Stomach (tissue), 9 donors: ENCODE results near the gene SALL2. TPM values are rescaled to one million over a fixed set of nuclear protein-coding genes. Genes with fewer than 3 reads are reported as not detected.

Source experiments
- DNase-seq, 2 donors: peaks; one replicate each; pipeline versions ENCODE4 v3.0.0 to v3.0.0-alpha.2; 2013 to 2019
- H3K27ac ChIP-seq, 5 donors: fragments of 200-600 bp in 4 of 5; sonication (generic) in 4 of 5; one replicate each; pipeline ENCODE4 v1.5.1; 2013 to 2019; ENCODE audit warnings: mild to moderate bottlenecking in 1 of 5, moderate library complexity in 1 of 5
- H3K27me3 ChIP-seq, 3 donors: fragments of 200-600 bp; sonication (generic); one replicate each; pipeline ENCODE4 v1.5.1; 2017 to 2019; ENCODE audit warnings: mixed run types in 1 of 3
- H3K36me3 ChIP-seq, 4 donors: fragments of 200-600 bp; sonication (generic); 1 replicate in 3 of 4; 2 replicates in 1 of 4; pipeline ENCODE4 v1.5.1; 2016 to 2019
- H3K4me1 ChIP-seq, 4 donors: fragments of 200-600 bp; sonication (generic); one replicate each; pipeline ENCODE4 v1.5.1; 2016 to 2019
- H3K4me3 ChIP-seq, 4 donors: fragments of 200-600 bp; sonication (generic) in 3 of 4; one replicate each; pipeline ENCODE4 v1.5.1; 2016 to 2019; ENCODE audit warnings: mild to moderate bottlenecking in 1 of 4
- H3K9me3 ChIP-seq, 4 donors: fragments of 200-600 bp; sonication (generic); one replicate each; pipeline ENCODE4 v1.5.1; 2016 to 2019
- CTCF ChIP-seq, 7 experiments: fragments of 450-650 bp in 4 of 7; fragments of 200-600 bp in 3 of 7; sonication (generic) in 3 of 7; IDR thresholded peaks; one replicate each; pipeline ENCODE4 v1.5.1; 2016 to 2019; ENCODE audit warnings: antibody characterized with exemption in 7 of 7, control low read depth in 2 of 7, mild to moderate bottlenecking in 1 of 7
- EP300 ChIP-seq: sonication (generic); formaldehyde crosslinking; IDR thresholded peaks from one replicate; pipeline ENCODE4 v1.6.1; 2017; ENCODE audit warnings: antibody characterized with exemption
- POLR2A ChIP-seq, 4 donors: fragments of 450-650 bp; IDR thresholded peaks; one replicate each; pipeline ENCODE4 v1.6.1; 2016; ENCODE audit warnings: antibody characterized with exemption in 4 of 4, control low read depth in 2 of 4, mild to moderate bottlenecking in 1 of 4, moderate library complexity in 1 of 4
- POLR2AphosphoS5 ChIP-seq, 3 donors: sonication (generic); formaldehyde crosslinking; IDR thresholded peaks; one replicate each; pipeline ENCODE4 v1.6.1; 2016; ENCODE audit warnings: antibody characterized with exemption in 3 of 3
- WGBS, 5 donors: extraction: QIAGEN DNeasy Blood & Tissue Kit in 3 of 5; methylation state at CpG; one replicate each; pipeline versions ENCODE4 v1.1.5 to v1.1.7; 2013 to 2018; 5-methylcytosine and 5-hydroxymethylcytosine counted together
- intact Hi-C: fragments of 100-400 bp; cut with DNase I; formaldehyde crosslinking; loops from one replicate; pipeline ENCODE4 v1.15.1; 2023; ENCODE audit warnings: low total_unique reads
- polyA plus RNA-seq, 3 donors: library from polyadenylated mRNA; stranded (reverse); fragments of 200-250 nt; gene quantifications; one replicate each; pipeline ENCODE4 v1.2.3, GENCODE V29; 2013
- total RNA-seq, 5 donors: library from RNA; depleted of rRNA; stranded (reverse); fragments of >200 nt; gene quantifications; one replicate each; pipeline versions ENCODE4 v1.1.0 to v1.2.3, GENCODE V29; 2014 to 2016
- donor health status: healthy with polysubstance abuse.
- donor health status: Bipolar disorder and iron deficiency.
- donor health status: healthy.

Gene SALL2
- total and polyA plus RNA-seq, 8 donors = 2.5 to 15.2 (median 3.2) TPM; not detected in 2

- Histone ChIP-seq H3K9me3 (no peaks in the 10 kb centered on the region), H3K4me3 (no peak overlapping the region), H3K4me1 (peaks cover 0 to 3% (median 0%) of the 10 kb centered on the region in 4 donors), H3K27ac (no peak overlapping the region), H3K36me3 (peaks cover 39 to 79% (median 61%) of the 10 kb centered on the region in 4 donors), H3K27me3 (no peaks in the 10 kb centered on the region)
- DNase-seq = no peak
- intact Hi-C loops = no loop called here
- WGBS, 5 donors = 78 to 87% (median 81%) methylated on average over 1 of the region's 1 CpG
- TF ChIP-seq POLR2AphosphoS5 (IDR thresholded peaks at IDR 0.05) (no peak), POLR2A (IDR thresholded peaks at IDR 0.05) (no peak), CTCF (IDR thresholded peaks at IDR 0.05) (no peak), EP300 (no peak)
Observed at GRCh38 chr14:21486640-21487087, 39.5 kb downstream of the SALL2 start.

GRCh38 chr14:21476925-21477681 is 49.0 kb downstream of the SALL2 start, which contains the start of the genes RAB2B and TOX4:
Gene RAB2B (minus strand): TSS chr14:21476959. CDS start chr14:21476872, 87 bp downstream.
Gene TOX4 (plus strand): TSS chr14:21477195. CDS start chr14:21477279, 84 bp downstream.
- peak; percentile 90 to 95 (median 93) for TF ChIP-seq POLR2AphosphoS5 (IDR thresholded peaks at IDR 0.05)
- peak in 5 of 7 experiments; percentile 92 to 100 (median 96) for TF ChIP-seq CTCF (IDR thresholded peaks at IDR 0.05)
- TF ChIP-seq EP300 = no peak
- peak in 1 of 4 donors; percentile 27 for TF ChIP-seq POLR2A (IDR thresholded peaks at IDR 0.05)
- DNase-seq = peak; percentile 95 to 99
- 0 to 1% (median 0%) methylated on average over 47 to 49 of the region's 49 CpGs for WGBS, 5 donors
- Histone ChIP-seq H3K27ac (peak within 1 kb of the TSS; percentile 85 to 95 (median 87)), H3K4me3 (peak within 1 kb of the TSS; percentile 88 to 93 (median 90)), H3K27me3 (no peaks in the 10 kb centered on the region), H3K4me1 (peaks cover 13 to 43% (median 33%) of the 10 kb centered on the region in 4 donors), H3K36me3 (peaks cover 8 to 51% (median 33%) of the 10 kb centered on the region in 4 donors), H3K9me3 (no peaks in the 10 kb centered on the region)
- intact Hi-C loops = no loop called here

- peak overlapping the region; percentile 85 to 95 (median 87) for H3K27ac ChIP-seq
- 0 to 2% (median 2%) methylated on average over 10 to 27 of the region's 27 CpGs for WGBS, 5 donors
Observed at GRCh38 chr14:21476523-21476924, 49.6 kb downstream of the SALL2 start.

More at GRCh38 chr14:21476523-21476924, 49.6 kb downstream of the SALL2 start:
- no peak for TF ChIP-seq EP300
- TF ChIP-seq POLR2AphosphoS5 (IDR thresholded peaks at IDR 0.05) = peak in 2 of 3 donors; percentile 41 to 54
- TF ChIP-seq CTCF (IDR thresholded peaks at IDR 0.05) = no peak
- no peak for TF ChIP-seq POLR2A (IDR thresholded peaks at IDR 0.05)
- H3K4me3 ChIP-seq = peak overlapping the region; percentile 88 to 93 (median 90)
- H3K4me1 ChIP-seq = peaks cover 13 to 42% (median 33%) of the 10 kb centered on the region in 4 donors
- intact Hi-C loops = no loop called here
- H3K27me3 ChIP-seq = no peaks in the 10 kb centered on the region
- H3K9me3 ChIP-seq = no peaks in the 10 kb centered on the region
- H3K36me3 ChIP-seq = peaks cover 8 to 54% (median 33%) of the 10 kb centered on the region in 4 donors
- DNase-seq = peak; percentile 93 to 95
